Measurements from ENCODE around the gene AGBL3.
A peak's percentile ranks its signal among the peaks of the same experiment; 100 is the strongest.
"Not testable (repeated sequence)": the region's sequence is repeated elsewhere in the genome, so short reads cannot be mapped to it uniquely, and the experiment has no call there.

AGBL3 gene

GRCh38 chr7:135170274-135170997 is 184.1 kb downstream of the AGBL3 start, which contains the start of gene CYREN:
Gene CYREN, minus strand, starts transcription at chr7:135170707. Its CDS starts 1,785 bp downstream, at chr7:135168922.
- TF ChIP-seq CTCF (IDR thresholded peaks at IDR 0.05; ENCODE audit: insufficient read depth, missing control alignments), result peak; percentile 70
- FAIRE-seq, result no peak
- peak; percentile 91 for DNase-seq (ENCODE audit: insufficient read length, low spot score)

GRCh38 chr7:135170998-135171481 is 184.7 kb downstream of the AGBL3 start:
- not testable (repeated sequence) for FAIRE-seq; DNase-seq (ENCODE audit: insufficient read length, low spot score)

GRCh38 chr7:135171581-135172291 is 185.4 kb downstream of the AGBL3 start:
- not testable (repeated sequence) for FAIRE-seq; DNase-seq (ENCODE audit: insufficient read length, low spot score)

- DNase-seq (ENCODE audit: insufficient read length, low spot score); FAIRE-seq: not testable (repeated sequence)
Observed at GRCh38 chr7:135173916-135174315, 187.6 kb downstream of the AGBL3 start.

- FAIRE-seq (no peak), DNase-seq (ENCODE audit: insufficient read length, low spot score) (no peak)
- TF ChIP-seq CTCF (IDR thresholded peaks at IDR 0.05; ENCODE audit: insufficient read depth, missing control alignments), result no peak
Observed at GRCh38 chr7:135174941-135175340, 188.6 kb downstream of the AGBL3 start.

GRCh38 chr7:135175931-135176330 is 189.6 kb downstream of the AGBL3 start:
- DNase-seq (ENCODE audit: insufficient read length, low spot score) (no peak), FAIRE-seq (no peak)
- no peak for TF ChIP-seq CTCF (IDR thresholded peaks at IDR 0.05; ENCODE audit: insufficient read depth, missing control alignments)

GRCh38 chr7:135177028-135177696 is 190.9 kb downstream of the AGBL3 start:
- DNase-seq (ENCODE audit: insufficient read length, low spot score) (no peak), FAIRE-seq (no peak)
- TF ChIP-seq CTCF (IDR thresholded peaks at IDR 0.05; ENCODE audit: insufficient read depth, missing control alignments), result no peak

- DNase-seq (ENCODE audit: insufficient read length, low spot score) (no peak), FAIRE-seq (no peak)
- no peak for TF ChIP-seq CTCF (IDR thresholded peaks at IDR 0.05; ENCODE audit: insufficient read depth, missing control alignments)
Observed at GRCh38 chr7:135178364-135178763, 192.1 kb downstream of the AGBL3 start.

Data from D721Med (cell line).